GM21619 (cell line): Measurements from ENCODE around the gene KLF17.
"Not testable (repeated sequence)": the region's sequence is repeated elsewhere in the genome, so short reads cannot be mapped to it uniquely, and the experiment has no call there.

Source experiments
- ATAC-seq: cut with Tn5 transposase; IDR thresholded peaks from one replicate; pipeline ENCODE4 v1.9.1; 2021; ENCODE audit not compliant: unreplicated experiment

The KLF17 gene

DNA sequence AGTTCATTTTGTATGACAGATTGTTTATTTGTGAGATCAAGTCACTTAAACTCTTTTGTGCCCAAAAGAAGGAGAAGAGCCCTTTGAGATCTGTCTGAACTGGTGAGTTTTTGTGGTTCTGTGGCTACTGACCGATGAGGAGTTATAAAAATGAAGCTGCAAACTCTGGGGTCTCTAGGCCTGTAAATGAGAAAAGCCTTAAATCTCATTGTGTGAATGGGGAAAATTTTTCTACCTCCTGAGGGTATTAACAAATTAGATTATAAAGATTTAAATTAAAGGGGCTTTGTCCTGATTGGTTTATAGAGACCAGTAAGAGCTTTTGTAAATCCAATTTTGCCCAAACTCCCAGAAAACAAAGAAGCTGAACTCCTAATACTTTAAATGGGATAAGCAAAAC, 9.7 kb upstream of the KLF17 start:
- ATAC-seq: no peak

GRCh38 chr1:44110916-44111315, 7.7 kb upstream of the KLF17 start:
- ATAC-seq: no peak

DNA sequence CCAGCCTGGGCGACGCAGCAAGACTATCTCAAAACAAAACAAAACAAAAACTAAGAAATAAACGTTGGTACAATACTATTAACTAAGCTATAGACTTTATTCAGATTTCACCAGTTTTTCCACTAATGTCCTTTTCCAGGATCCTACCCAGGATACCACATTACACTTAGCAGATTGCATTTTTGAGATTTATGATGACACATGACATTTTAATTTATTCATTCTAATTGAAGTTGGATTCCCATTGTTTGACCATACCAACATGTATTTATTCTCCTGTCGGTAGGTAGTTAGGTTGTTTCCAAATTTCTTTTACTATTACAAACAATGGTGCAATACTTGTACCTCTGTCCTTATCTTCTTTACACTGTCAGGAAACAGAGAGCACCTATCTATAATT, 6.8 kb upstream of the KLF17 start:
- no peak for ATAC-seq

GRCh38 chr1:44112486-44112885, 6.1 kb upstream of the KLF17 start:
- no peak for ATAC-seq

DNA sequence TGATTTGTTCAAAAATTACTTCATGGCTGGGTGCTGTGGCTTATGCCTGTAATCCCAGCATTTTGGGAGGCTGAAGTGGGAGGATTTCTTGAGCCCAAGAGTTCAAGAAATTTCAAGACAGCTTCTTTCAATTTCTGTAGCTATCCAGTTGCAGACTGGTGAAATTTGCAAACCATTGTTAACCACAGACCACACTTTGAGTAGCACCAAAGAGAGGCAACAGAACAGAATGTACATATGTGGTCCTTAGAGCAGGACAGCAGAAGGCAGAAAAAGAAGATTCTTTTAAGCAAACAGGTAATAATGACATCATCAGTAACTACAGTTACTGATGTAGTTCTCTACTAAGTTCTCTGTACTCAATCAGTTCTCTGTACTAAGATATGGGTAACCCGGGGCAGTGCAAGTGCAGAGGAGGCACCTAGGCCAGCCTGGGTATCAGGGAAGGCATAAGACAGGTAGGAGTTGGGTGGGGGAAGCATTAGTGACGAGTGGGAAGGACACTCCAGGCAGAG, 5.5 kb upstream of the KLF17 start:
- ATAC-seq: no peak

DNA sequence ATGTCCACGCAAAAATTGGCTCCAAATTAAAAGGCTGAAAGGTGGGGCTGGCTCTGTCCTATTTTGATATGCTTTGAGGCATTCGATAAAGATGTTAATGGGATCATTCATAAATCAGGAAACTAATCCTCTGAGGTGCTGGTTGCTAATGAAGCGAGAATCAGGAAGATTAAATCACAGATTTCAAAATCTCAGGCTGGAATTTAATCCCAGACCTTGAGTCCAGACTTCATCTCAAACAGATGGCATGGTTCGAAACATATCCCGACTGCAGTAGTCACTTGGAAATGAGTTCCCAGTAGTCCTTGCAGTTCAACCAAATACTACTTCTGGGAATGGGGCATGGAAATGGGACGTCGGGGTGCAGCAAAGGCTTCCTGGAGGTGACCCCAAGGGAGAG, 4.5 kb upstream of the KLF17 start:
- no peak for ATAC-seq

DNA sequence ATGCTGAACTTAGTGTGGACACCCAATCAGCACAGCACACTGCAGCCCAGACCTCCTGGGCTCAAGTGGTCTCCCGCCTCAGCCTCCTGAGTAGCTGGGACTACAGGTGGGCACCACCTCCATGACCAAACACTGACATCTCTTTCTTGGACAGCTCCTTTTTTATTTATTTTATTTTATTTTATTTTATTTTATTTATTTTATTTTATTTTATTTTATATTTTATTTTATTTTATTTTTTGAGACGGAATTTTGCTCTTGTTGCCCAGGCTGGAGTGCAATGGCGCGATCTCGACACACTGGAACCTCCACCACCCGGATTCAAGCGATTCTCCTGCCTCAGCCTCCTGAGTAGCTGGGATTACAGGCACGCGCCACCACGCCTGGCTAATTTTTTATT, 1.3 kb upstream of the KLF17 start:
- ATAC-seq: not testable (repeated sequence)

GRCh38 chr1:44119525-44119924, 904 bp downstream of the KLF17 start:
- no peak for ATAC-seq

- ATAC-seq: no peak
These were observed 1.9 kb downstream of the KLF17 start for GRCh38 chr1:44120398-44120949.

GRCh38 chr1:44129616-44130500, 11.2 kb downstream of the KLF17 start:
- ATAC-seq: no peak

DNA sequence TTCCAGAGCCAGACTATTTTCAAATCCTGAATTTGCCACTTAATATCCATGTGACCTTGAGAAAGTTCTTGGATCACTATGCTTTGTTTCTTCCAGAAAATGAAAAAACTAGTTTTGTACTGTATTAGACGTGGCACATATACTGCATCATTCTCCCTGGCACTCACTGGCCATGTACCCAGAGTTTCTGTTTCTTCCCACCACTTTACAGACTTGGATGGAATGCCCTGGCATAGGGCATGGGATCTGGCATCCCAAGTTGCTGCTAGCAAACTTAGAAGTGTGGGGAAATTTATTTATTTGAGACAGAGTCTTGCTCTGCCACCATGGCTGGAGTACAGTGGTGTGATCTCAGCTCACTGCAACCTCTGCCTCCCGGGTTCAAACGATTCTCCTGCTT, 12.8 kb downstream of the KLF17 start:
- ATAC-seq: no peak

DNA sequence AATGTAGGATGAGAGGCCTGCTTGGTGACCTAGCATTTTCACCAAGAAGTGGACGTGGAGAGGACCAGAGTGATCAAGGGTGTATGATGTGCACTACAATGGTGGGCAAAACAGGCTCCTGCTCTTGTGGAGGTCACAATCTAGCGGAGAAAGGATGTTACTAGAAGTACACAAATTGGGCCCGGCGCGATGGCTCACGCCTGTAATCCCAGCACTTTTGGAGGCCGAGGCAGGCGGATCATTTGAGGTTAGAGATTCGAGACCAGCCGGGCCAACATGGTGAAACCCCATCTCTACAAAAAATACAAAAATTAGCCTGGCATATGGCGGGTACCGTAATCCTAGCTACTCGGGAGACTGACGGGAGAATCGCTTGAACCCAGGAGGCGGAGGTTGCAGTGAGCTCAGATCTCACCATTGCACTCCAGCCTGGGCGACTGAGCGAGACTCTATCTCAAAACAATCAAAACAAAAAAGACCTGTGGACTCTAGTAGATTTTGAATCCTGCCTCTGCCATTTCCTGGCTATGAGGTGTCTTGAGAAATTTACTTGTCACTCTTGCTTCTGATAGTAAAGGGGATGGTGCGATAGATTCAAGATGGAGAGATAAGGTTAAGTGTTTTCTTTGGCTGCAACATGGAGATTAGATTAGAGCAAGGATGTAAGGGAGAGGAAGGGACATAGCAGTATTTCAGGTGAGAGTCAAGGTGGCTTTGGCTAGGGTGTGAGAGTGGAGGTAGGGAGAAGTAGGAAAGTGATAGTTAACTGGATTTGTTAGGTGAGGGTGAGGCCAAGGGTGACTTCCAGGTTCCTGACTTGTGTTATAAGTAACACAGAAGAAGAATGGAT, 15.7 kb downstream of the KLF17 start:
- no peak for ATAC-seq

DNA sequence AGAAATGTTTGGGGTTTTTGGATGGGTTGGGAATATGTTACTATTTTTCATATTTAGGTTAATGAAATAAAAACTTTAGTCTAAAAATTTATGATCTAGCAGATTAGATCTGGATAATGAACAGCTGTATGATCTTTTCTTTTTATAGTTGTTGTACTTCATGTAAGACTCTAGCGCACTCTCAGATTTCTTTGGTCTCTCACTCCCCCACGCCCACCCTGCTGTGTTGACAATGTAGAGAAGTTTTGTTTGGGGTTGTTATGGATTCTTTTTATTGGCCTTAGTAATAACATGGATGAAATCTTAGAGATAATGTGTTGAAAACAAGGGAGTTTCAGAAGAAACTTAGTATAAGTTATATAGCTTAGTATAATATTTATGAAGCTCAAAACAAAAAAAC, 17.3 kb downstream of the KLF17 start:
- ATAC-seq: no peak

- ATAC-seq: no peak
These were observed 19.6 kb downstream of the KLF17 start for GRCh38 chr1:44138239-44138638.

GRCh38 chr1:44139565-44139964, 20.9 kb downstream of the KLF17 start:
- ATAC-seq: not testable (repeated sequence)

DNA sequence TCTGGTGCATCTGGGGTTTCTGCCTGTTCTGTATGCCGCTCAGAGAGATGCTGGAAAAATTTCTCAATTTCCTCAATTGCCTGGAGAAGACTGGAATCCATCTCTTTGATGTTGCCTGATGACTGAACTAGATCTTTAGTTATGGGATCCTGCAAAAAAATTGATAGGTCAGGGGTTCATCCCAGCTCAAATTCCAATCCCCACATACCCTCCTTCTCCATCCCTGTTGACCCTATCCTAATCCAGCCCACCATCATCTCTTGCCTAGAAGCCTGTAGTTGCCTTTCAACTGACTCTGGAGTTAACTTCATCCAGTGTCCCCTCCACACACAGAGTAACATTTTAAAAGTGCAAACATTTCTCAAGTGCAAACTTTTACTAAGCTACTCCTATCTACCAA, 22.9 kb downstream of the KLF17 start, which contains the start of gene KLF18:
KLF18 (minus strand) TSS at position 101 of the 400 bp plus-strand sequence; CDS start at position 101, 0 bp downstream.
- no peak for ATAC-seq

- ATAC-seq: no peak
These were observed 26.5 kb downstream of the KLF17 start for GRCh38 chr1:44144962-44145756.

DNA sequence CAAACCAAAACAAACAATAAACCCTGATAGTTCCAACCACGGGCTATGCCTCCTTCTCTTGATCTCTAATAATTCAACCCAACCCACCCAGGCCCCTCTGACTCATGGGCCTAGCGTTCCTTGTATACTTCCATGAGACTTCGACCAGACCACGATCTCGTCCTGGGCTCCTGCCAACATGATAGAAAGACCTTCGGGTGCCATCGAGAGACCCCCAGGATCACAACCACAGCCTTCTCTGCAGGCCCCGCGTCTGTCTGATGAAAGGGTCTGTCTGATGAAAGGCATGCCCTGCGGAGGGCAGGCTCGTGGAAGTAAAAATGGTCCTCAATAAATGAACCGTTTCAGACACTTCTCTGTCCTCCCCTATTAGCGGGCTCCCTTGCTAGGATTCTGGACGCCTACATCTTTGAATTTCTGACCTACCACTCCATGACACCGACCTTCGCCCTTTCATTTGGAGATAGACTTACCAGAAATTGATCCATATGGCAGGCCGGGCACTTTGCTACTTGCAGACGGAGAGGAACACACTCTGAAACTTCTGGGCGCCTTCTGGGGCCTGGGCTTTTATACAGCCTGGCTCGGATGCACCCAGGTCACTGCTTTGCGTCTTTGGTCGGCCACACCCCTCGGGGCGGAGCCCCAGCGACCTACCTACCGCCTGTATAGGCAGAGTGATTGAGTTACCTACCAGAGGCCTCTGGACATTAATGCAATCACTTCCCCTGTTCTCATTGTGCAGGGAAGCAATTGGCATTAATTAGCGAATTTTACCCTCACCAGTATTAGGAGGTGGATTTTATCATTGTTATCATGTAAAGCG, 28.1 kb downstream of the KLF17 start:
- no peak for ATAC-seq

DNA sequence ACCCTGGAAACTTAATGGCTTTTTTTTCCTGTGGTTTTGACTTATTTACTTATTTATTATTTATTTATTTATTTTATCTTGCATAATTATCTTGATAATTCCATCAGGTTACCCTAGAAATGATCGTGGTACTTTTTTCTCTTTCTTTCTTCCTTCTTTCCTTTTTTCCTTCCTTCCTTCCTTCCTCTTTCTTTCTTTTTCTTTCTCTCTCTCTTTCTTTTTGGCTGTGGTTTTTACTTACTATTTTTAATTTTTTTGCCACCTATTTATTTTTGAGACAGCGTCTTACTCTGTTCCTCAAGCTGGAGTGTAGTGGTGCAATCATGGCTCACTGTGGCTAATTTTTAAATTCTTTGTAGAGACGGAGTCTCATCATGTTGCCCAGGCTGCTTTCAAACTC, 29.0 kb downstream of the KLF17 start:
- no peak for ATAC-seq

- ATAC-seq: no peak
These were observed 32.7 kb downstream of the KLF17 start for GRCh38 chr1:44151332-44151731.
